DMS53 treated with DMSO at 0.1 percent for 48 hours (cell line): ENCODE measurements around the gene DOCK11.
"Not testable (repeated sequence)": the region's sequence is repeated elsewhere in the genome, so short reads cannot be mapped to it uniquely, and the experiment has no call there.

Experiments used
- DNase-seq: peaks from one replicate; lab custom pipeline; 2025; ENCODE audit not compliant: unreplicated experiment; lab: John Stamatoyannopoulos, UW

Gene DOCK11

GRCh38 chrX:118730500-118731247 is 235.1 kb downstream of the DOCK11 start:
- DNase-seq: no peak

- DNase-seq: not testable (repeated sequence)
These were observed 236.9 kb downstream of the DOCK11 start for GRCh38 chrX:118732551-118732950.

DNA sequence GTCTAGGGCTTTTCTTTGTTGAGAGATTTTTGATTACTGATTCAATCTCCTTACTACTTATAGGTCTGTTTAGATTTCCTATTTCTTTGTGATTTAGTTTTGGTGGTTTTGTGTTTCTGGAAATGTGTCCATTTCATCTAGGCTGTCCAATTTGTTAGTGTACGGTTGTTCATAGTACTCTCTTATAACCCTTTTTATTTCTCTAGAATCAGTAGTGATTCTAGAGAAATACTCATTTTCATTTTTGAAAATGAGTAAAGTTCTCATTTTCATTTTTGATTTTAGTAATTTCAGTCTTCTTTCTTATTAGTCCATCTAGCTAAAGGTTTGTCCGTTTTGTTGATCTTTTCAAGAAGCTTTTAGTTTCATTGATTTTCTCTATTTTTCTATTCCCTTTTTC is 239.3 kb downstream of the DOCK11 start:
- DNase-seq: no peak
